K562 (cell line): ENCODE data around the gene EYA2. TPM values are rescaled to one million over a fixed set of nuclear protein-coding genes. Genes with fewer than 3 reads are reported as not detected.

Source experiments
- ATAC-seq: fragments of 200-7000 bp; cut with Tn5 transposase; 3 replicates; pipeline ENCODE4 v1.9.1; 2020; ENCODE audit warnings: moderate library complexity
- BruUV-seq: library from RNA; stranded (reverse); fragments of 400-500 nt; replicated peaks from 2 replicates; lab custom pipeline; 2021; lab: Mats Ljungman, UMichigan
- CTCF ChIA-PET: fragments of 300-600 bp; formaldehyde crosslinking; extraction: SDS; loops from one replicate; lab custom pipeline; 2021; ENCODE audit warnings: low intra/inter-chr PET ratio; lab: Yijun Ruan, JAX
- POLR2A ChIA-PET: fragments of 300-600, 350-650 bp; sonication (Branson Sonifier 250); formaldehyde crosslinking; extraction: SDS; loops from one replicate; lab custom pipeline; 2021; ENCODE audit warnings: antibody characterized with exemption, inconsistent platforms; lab: Yijun Ruan, JAX
- DNase-seq, 4 experiments: peaks; one replicate each; pipeline versions ENCODE4 v3.0.0 to v3.0.0-alpha.2; 2011 to 2018; ENCODE audit warnings: low spot score in 3 of 4, mixed read lengths in 3 of 4; ENCODE audit errors: extremely low read depth in 1 of 4
- FAIRE-seq: peaks from 2 replicates; lab custom pipeline; 2011; peaks lifted over from hg19 to GRCh38; lab: Jason Lieb, UNC
- H2AFZ ChIP-seq: 2 replicates; pipeline ENCODE4 v1.6.0; 2011; ENCODE audit warnings: low read depth, low read length, control low read depth, inconsistent platforms
- H3K27ac ChIP-seq: fragments of 200-600 bp; 3 replicates; pipeline ENCODE4 v1.8.0; 2011; ENCODE audit warnings: low read depth, mild to moderate bottlenecking, control low read depth, inconsistent platforms, low read length, moderate library complexity, mixed read lengths; ENCODE audit errors: extremely low read depth
- H3K27me3 ChIP-seq, 2 experiments: fragments of 300-600 bp in 1 of 2; 2 replicates in 1 of 2; 3 replicates in 1 of 2; pipeline versions ENCODE4 v1.6.0 to v1.8.0; 2011; ENCODE audit warnings: inconsistent platforms in 2 of 2, low read length in 2 of 2, mild to moderate bottlenecking in 1 of 2, mixed read lengths in 1 of 2, moderate library complexity in 1 of 2; ENCODE audit not compliant: control insufficient read depth in 2 of 2, insufficient read depth in 2 of 2
- H3K36me3 ChIP-seq: fragments of 300-600 bp; 3 replicates; pipeline ENCODE4 v1.8.0; 2011; ENCODE audit warnings: mild to moderate bottlenecking, low read length, inconsistent platforms; ENCODE audit not compliant: control insufficient read depth, insufficient read depth
- H3K4me1 ChIP-seq, 2 experiments: fragments of 200-600 bp in 1 of 2; replicated peaks in 1 of 2; 2 replicates in 1 of 2; 3 replicates in 1 of 2; pipeline versions ENCODE4 v1.5.1 to v1.8.0; 2011; ENCODE audit warnings: inconsistent platforms in 2 of 2, low read length in 2 of 2, mild to moderate bottlenecking in 1 of 2, mixed read lengths in 1 of 2, moderate library complexity in 1 of 2; ENCODE audit not compliant: control insufficient read depth in 2 of 2, insufficient read depth in 2 of 2
- H3K4me2 ChIP-seq: 2 replicates; pipeline ENCODE4 v1.6.1; 2011; ENCODE audit warnings: low read length, control low read depth, inconsistent platforms, mixed read lengths; ENCODE audit not compliant: insufficient read depth
- H3K4me3 ChIP-seq: fragments of 200-600 bp; sonication (generic), shearing (Covaris generic); 2 replicates; pipeline ENCODE4 v1.5.1; 2016; ENCODE audit warnings: control low read depth, inconsistent platforms
- H3K79me2 ChIP-seq: fragments of 200-600 bp; 3 replicates; pipeline ENCODE4 v1.8.0; 2011; ENCODE audit warnings: low read length, inconsistent platforms; ENCODE audit not compliant: control insufficient read depth, insufficient read depth
- H3K9ac ChIP-seq, 2 experiments: 2 replicates each; pipeline versions ENCODE4 v1.6.0 to v1.6.1; 2011; ENCODE audit warnings: low read depth in 2 of 2, low read length in 2 of 2, control low read depth in 1 of 2, inconsistent platforms in 1 of 2, mild to moderate bottlenecking in 1 of 2, mixed read lengths in 1 of 2; ENCODE audit not compliant: insufficient read depth in 1 of 2
- H3K9me1 ChIP-seq: one replicate; pipeline ENCODE4 v1.6.0; 2011; ENCODE audit warnings: inconsistent platforms, mild to moderate bottlenecking, low read length, moderate library complexity; ENCODE audit not compliant: control insufficient read depth, insufficient read depth
- H3K9me3 ChIP-seq: replicated peaks from 2 replicates; pipeline ENCODE4 v1.5.1; 2011; ENCODE audit warnings: low read depth, low read length, inconsistent platforms; ENCODE audit not compliant: control insufficient read depth, insufficient read depth
- H4K20me1 ChIP-seq: replicated peaks from 2 replicates; pipeline ENCODE4 v1.6.1; 2011; ENCODE audit warnings: low read length, inconsistent platforms, mixed read lengths; ENCODE audit not compliant: control insufficient read depth, insufficient read depth
- CGGBP1 ChIP-seq: fragments of 250-450 bp; sonication (Bioruptor Pico); IDR thresholded peaks from 2 replicates; pipeline ENCODE4 v1.9.0; 2021; ENCODE audit warnings: mild to moderate bottlenecking
- ESRRB ChIP-seq: fragments of 250-450 bp; sonication (Bioruptor Pico); IDR thresholded peaks from 2 replicates; pipeline ENCODE4 v1.5.0; 2020; ENCODE audit warnings: mild to moderate bottlenecking, moderate library complexity, borderline replicate concordance
- HOMEZ ChIP-seq: fragments of 250-450 bp; sonication (Bioruptor Pico); IDR thresholded peaks from 2 replicates; pipeline ENCODE4 v1.4.0; 2020; ENCODE audit warnings: mild to moderate bottlenecking, moderate library complexity
- MAX ChIP-seq: sonication (generic); formaldehyde crosslinking; IDR thresholded peaks from 2 replicates; pipeline ENCODE4 v1.9.0; 2022; ENCODE audit warnings: mild to moderate bottlenecking, missing genetic modification reagents
- PKNOX1 ChIP-seq: fragments of 450-650 bp; IDR thresholded peaks from 2 replicates; pipeline ENCODE4 v1.6.1; 2016
- PTTG1 ChIP-seq: fragments of 450-650 bp; IDR thresholded peaks from 2 replicates; pipeline ENCODE4 v1.6.1; 2016; ENCODE audit warnings: low read depth, mild to moderate bottlenecking, missing genetic modification characterization, missing compliant biosample characterization
- ZBTB12 ChIP-seq: fragments of 250-450 bp; sonication (Bioruptor Pico); IDR thresholded peaks from 2 replicates; pipeline ENCODE4 v1.4.0; 2020
- ZFPM2 ChIP-seq: fragments of 250-450 bp; sonication (Bioruptor Pico); IDR thresholded peaks from 2 replicates; pipeline ENCODE4 v1.5.1; 2022; ENCODE audit warnings: mild to moderate bottlenecking
- ZNF639 ChIP-seq, 2 experiments: fragments of 200-800 bp in 1 of 2; sonication (Bioruptor generic) in 1 of 2; sonication (generic) in 1 of 2; formaldehyde crosslinking in 1 of 2; IDR thresholded peaks in 1 of 2; conservative IDR thresholded peaks in 1 of 2; 2 replicates each; pipeline versions ENCODE4 v1.5.0 to v1.6.1; 2016 to 2020; ENCODE audit warnings: missing compliant biosample characterization in 1 of 2, missing genetic modification characterization in 1 of 2, missing genetic modification reagents in 1 of 2
- WGBS: fragments of 100-300 bp; shearing (Covaris generic); methylation state at CpG from one replicate; pipeline ENCODE4 v1.1.6; 2016; ENCODE audit warnings: low coverage, mixed read lengths; ENCODE audit not compliant: insufficient coverage; ENCODE audit errors: missing lambda C conversion rate; 5-methylcytosine and 5-hydroxymethylcytosine counted together
- in situ Hi-C: fragments of 300-500 bp; cut with MboI; formaldehyde crosslinking; loops from 4 replicates; pipeline ENCODE4 v1.15.0; 2018; ENCODE audit warnings: inconsistent platforms, mixed read lengths
- intact Hi-C: fragments of 100-400 bp; cut with micrococcal nuclease; formaldehyde crosslinking; loops from 2 replicates; pipeline ENCODE4 v1.14.2; 2022
- polyA plus RNA-seq, 8 experiments: library from polyadenylated mRNA; depleted of rRNA in 4 of 8; stranded (reverse) in 5 of 8; unstranded in 3 of 8; fragments of >200 nt; fragmentation: Nextera tagmentation in 2 of 8; fragmentation: Illumina TruSeq in 1 of 8; extraction: Ambion mirVana in 2 of 8; extraction: Trizol in 1 of 8; gene quantifications; 2 replicates each; pipeline versions ENCODE4 v1.2.1 to v1.2.3, GENCODE V29; 2011 to 2014; ENCODE audit warnings: inconsistent platforms in 1 of 8, missing spikeins in 1 of 8
- total RNA-seq, 7 experiments: library from RNA; depleted of rRNA in 6 of 7; stranded (reverse); fragments of >200 nt in 6 of 7; fragmentation: Illumina TruSeq in 2 of 7; extraction: Trizol in 2 of 7; gene quantifications; 2 replicates each; pipeline versions ENCODE4 v1.2.1 to v1.2.3, GENCODE V29; 2011 to 2021; ENCODE audit warnings: low replicate concordance in 1 of 7

EYA2 gene
- total and polyA plus RNA-seq, 9 of the 15 experiments (the other 6 are each of a cell fraction or from before 2014, with no cell fraction given), result 0.03 TPM; not detected in 8

GRCh38 chr20:47003223-47003622 lies 108.6 kb downstream of the EYA2 start (continued):
- TF ChIP-seq ZBTB12, result no peak
- no peak for TF ChIP-seq PTTG1
- TF ChIP-seq ESRRB (CRISPR knock-in tag), result no peak
- TF ChIP-seq ZFPM2, result no peak

- Histone ChIP-seq H3K4me3 (no peak overlapping the region), H3K9me1 (no peaks in the 10 kb centered on the region), H3K27ac (no peak overlapping the region), H4K20me1 (no peaks in the 10 kb centered on the region), H3K36me3 (no peaks in the 10 kb centered on the region), H2AFZ (no peak overlapping the region), H3K4me1 (peaks cover 2% of the 10 kb centered on the region in 2 experiments; a peak in 3 of 5 replicates), H3K79me2 (no peaks in the 10 kb centered on the region), H3K9ac (no peak overlapping the region), H3K27me3 (peaks cover 0 to 17% of the 10 kb centered on the region in 2 experiments; a peak in 2 of 5 replicates), H3K4me2 (no peak overlapping the region), H3K9me3 (no peaks in the 10 kb centered on the region; the same call in 1 of the 2 replicates)
- BruUV-seq, result no TSS peak
- intact Hi-C loops (no loop called here), in situ Hi-C loops (no loop called here)
- POLR2A ChIA-PET, result interaction anchor here (0.6 kb wide), 1 partner anchor 1695 kb away, joined by 3 read pairs; no protein-coding TSS in a partner anchor
- no peak for FAIRE-seq
- CTCF ChIA-PET, result no interaction called here
- TF ChIP-seq MAX (CRISPR knock-in tag) (no peak), HOMEZ (CRISPR knock-in tag) (no peak), ZNF639 (CRISPR knock-in tag; conservative IDR thresholded peaks at IDR 0.05 in 1 of 2, IDR thresholded peaks at IDR 0.05 in 1 of 2) (no peak), PKNOX1 (peak; percentile 79), CGGBP1 (CRISPR knock-in tag) (no peak)
- DNase-seq, result peak in 2 of 4 experiments; percentile 46 to 48
- 8% methylated on average over 4 of the region's 4 CpGs for WGBS
- ATAC-seq, result no peak
These were observed 109.5 kb downstream of the EYA2 start for GRCh38 chr20:47004179-47004578.
